GM15510 (cell line): ENCODE results near the gene TNXB.

Source experiments
- POLR2A ChIP-seq: IDR thresholded peaks from 3 replicates; pipeline ENCODE4 v1.6.1; 2011; ENCODE audit warnings: borderline replicate concordance; ENCODE audit not compliant: insufficient read length; ENCODE audit errors: extremely low read depth

The TNXB gene

GRCh38 chr6:32086661-32087573 is 22.2 kb downstream of the TNXB start:
- no peak for TF ChIP-seq POLR2A

GRCh38 chr6:32085759-32086459 is 23.2 kb downstream of the TNXB start:
- TF ChIP-seq POLR2A: no peak

- no peak for TF ChIP-seq POLR2A
Measured at GRCh38 chr6:32084780-32085179, 24.4 kb downstream of the TNXB start.

GRCh38 chr6:32083812-32084768 is 25.0 kb downstream of the TNXB start:
- no peak for TF ChIP-seq POLR2A

GRCh38 chr6:32082935-32083334 is 26.2 kb downstream of the TNXB start:
- TF ChIP-seq POLR2A: no peak

GRCh38 chr6:32082478-32082877 is 26.7 kb downstream of the TNXB start:
- no peak for TF ChIP-seq POLR2A

- no peak for TF ChIP-seq POLR2A
Measured at GRCh38 chr6:32081168-32081990, 27.8 kb downstream of the TNXB start.

GRCh38 chr6:32079566-32080290 is 29.4 kb downstream of the TNXB start:
- no peak for TF ChIP-seq POLR2A

GRCh38 chr6:32076321-32076809 is 32.8 kb downstream of the TNXB start:
- TF ChIP-seq POLR2A: no peak

- TF ChIP-seq POLR2A: no peak
Measured at GRCh38 chr6:32075781-32076180, 33.4 kb downstream of the TNXB start.

- no peak for TF ChIP-seq POLR2A
Measured at GRCh38 chr6:32074996-32075532, 34.1 kb downstream of the TNXB start.

GRCh38 chr6:32073613-32074012 is 35.5 kb downstream of the TNXB start:
- no peak for TF ChIP-seq POLR2A

GRCh38 chr6:32073101-32073500 is 36.0 kb downstream of the TNXB start:
- no peak for TF ChIP-seq POLR2A
